Measurements from ENCODE around the gene SH3GL1.

DNA sequence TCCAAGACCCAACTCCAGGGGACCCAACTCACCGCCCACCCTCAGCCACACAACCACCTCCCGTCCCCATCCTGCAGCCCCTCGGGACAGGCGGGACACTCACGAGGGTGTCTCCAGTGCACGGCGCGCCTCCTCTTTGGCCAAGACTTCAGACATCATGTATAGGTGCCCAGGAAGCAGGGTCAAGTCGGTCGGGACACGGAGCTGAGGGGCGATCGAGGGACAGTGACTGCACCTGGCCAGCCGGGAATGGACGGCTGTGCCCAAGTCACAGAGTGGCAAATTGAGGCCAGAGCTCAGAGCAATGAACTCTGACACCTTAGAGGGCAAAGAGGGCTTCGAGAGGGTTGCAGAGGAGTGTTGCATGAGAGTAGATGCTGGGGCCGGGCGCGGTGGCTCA, 70.5 kb downstream of the SH3GL1 start:
- no peak for TF ChIP-seq SP1 (IDR thresholded peaks at IDR 0.05)
- TF ChIP-seq FOXK2 (IDR thresholded peaks at IDR 0.05), result no peak
- no peak for TF ChIP-seq LEF1 (IDR thresholded peaks at IDR 0.05; ENCODE audit: borderline replicate concordance)
- no peak for TF ChIP-seq BHLHE40 (IDR thresholded peaks at IDR 0.05; ENCODE audit: borderline replicate concordance)
- TF ChIP-seq SUZ12 (IDR thresholded peaks at IDR 0.05), result no peak
- TF ChIP-seq ELF4 (IDR thresholded peaks at IDR 0.05), result no peak
- TF ChIP-seq FOXA1 (IDR thresholded peaks at IDR 0.05), result no peak
- no peak for TF ChIP-seq ZNF384 (IDR thresholded peaks at IDR 0.05)
- TF ChIP-seq ARNT (IDR thresholded peaks at IDR 0.05), result no peak
- TF ChIP-seq TARDBP (IDR thresholded peaks at IDR 0.05), result no peak
- TF ChIP-seq FOXM1 (IDR thresholded peaks at IDR 0.05; ENCODE audit: borderline replicate concordance), result no peak
- TF ChIP-seq NFRKB (IDR thresholded peaks at IDR 0.05), result no peak
- TF ChIP-seq, protein P1, sequence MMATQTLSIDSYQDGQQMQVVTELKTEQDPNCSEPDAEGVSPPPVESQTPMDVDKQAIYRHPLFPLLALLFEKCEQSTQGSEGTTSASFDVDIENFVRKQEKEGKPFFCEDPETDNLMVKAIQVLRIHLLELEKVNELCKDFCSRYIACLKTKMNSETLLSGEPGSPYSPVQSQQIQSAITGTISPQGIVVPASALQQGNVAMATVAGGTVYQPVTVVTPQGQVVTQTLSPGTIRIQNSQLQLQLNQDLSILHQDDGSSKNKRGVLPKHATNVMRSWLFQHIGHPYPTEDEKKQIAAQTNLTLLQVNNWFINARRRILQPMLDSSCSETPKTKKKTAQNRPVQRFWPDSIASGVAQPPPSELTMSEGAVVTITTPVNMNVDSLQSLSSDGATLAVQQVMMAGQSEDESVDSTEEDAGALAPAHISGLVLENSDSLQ (IDR thresholded peaks at IDR 0.05), result no peak

All from HEK293T (cell line).